Stromal cell of bone marrow (primary cell): ENCODE measurements around the gene PALD1.

ENCODE experiments used
- DNase-seq: peaks from one replicate; pipeline ENCODE4 v3.0.0-alpha.2; 2012; ENCODE audit warnings: low read depth

Gene PALD1

DNA sequence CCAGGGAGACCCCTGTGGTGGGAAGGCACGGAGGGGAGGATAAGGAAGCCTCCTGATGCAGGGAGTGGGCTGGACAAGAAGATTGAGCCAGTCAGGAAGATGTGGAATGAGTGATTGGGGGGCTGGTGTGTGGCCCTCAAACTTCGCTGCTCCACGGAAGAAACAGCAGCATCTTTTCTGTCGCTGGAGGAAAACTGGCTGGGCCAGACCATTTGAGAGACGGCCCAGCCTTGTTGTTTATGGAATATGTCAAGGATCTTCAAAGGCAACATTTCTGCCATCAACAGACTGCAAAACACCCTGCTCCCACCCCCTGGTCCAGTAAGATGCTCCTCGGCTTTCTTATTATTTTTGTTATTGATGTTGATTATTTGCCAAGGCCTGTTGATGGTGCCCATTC is 29.4 kb downstream of the PALD1 start:
- no peak for DNase-seq

DNA sequence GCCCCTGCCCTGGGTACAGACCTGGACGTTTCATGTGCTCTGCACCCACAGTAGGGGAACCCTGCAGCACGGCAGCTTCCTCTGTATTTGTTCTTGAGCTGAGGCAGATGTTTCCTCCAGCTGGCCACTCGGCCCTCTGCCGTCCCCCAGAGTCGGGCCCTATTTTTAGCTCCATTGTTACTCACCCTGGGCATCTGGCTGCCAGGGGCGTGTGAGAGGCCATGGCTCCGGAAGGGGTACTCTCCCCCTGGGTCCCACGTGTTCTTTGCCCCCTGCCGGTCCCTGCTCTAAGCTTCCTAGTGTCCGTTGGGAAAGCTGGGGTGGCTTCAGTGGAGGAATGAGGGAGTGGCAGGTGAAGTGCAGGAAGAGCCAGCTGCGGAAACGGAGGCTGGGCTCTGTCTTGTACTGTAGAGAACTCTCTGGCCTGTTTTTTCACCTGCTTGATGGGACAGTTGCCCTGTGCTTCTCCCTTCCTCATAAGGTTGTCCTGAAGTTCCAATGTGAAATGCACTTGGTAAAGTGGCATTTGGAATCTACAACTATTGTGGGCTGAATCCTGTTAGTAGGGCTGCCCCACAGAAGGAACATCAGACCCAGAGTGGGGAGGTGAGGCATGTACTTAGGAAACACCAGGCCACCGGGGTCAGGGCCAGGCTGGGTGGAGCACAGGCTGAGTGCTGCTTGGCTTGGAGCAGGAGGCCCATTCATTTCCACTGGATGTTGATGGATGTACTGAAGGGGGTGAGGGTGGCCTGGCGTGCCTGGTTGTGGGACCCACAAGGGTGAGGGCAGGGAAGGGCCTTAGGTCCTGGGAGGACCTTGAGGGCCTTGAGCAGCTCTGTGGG is 30.6 kb downstream of the PALD1 start:
- no peak for DNase-seq

DNA sequence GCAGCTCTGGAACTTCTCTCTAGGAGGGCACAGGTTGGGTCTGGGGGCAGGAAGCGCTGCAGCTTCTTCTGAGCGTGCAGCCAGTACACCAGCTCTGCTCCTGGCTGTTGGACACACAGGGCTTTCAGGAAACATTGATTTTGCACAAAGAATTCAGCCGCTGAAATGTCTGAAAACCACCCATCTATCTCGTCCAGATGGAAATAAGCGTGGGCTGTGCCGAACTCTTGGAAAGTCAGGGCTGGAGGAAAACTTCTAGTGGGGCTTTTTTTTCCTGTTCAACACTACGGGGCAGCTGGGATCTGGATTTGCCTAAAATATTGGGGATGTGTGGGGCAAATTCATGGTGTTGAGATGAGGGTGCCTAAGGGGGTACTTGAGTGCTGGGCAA is 31.2 kb downstream of the PALD1 start:
- no peak for DNase-seq

DNA sequence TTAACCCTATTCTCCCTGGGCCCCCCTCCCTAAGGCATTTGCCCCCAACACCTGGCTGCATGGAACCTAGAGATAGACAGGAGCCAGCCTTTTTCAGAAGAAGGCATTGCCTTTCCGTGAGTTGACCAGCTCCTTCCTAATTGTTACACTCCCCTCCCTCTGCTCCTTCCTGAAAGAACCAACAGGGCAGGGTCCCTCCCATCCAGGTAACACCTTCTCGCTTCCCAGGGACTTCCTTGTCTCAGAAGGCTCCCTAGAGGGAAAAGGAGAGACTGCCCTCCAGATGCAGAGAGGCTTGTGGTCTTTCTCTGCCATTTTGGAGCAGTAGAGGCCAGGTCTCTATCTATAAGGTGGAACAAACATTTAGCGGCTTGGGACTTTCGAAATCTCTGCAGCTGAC is 31.9 kb downstream of the PALD1 start:
- no peak for DNase-seq

DNA sequence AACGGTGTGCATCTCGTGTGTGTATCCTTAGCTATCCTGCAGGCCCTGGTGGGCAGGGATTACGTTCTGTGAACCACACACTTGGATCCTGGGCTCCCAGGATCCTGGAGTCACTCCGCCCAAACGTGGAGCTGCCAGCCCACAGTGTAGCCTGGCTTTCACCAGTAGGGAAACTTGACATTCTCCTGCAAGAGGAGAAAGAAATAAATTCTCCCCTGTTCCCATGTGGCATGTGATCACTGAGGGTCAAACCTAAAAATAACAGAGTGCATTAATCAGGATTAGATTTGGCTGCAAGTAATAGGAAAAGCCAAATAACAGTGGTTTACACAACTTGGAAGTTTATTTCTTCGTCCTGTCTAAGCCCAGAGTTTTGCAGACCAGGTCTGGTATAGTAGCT is 32.3 kb downstream of the PALD1 start:
- no peak for DNase-seq

DNA sequence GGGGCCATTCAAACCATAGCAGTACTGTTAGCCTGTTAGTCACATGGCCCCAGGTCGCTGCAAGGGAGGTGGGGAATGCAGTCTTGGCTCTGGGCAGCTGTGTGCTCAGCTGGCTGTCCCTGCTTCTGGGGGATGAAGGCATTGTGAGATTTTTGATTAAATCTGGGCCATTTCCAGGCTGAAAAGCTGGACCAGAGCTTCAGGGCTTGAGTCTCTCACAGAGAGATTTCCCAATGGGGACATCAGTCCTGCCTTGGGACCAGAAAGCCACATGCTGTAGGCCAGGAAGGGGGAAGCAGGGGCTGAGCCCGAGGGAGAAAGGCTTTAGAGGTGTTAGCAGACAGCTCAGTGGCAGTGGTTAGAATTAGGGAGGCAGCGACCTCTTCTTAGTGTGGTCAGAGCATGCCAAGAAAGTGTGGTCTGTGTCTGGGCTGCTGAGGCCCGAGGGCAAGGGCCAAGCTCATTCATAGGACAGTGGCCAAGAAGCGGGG is 33.6 kb downstream of the PALD1 start:
- no peak for DNase-seq

DNA sequence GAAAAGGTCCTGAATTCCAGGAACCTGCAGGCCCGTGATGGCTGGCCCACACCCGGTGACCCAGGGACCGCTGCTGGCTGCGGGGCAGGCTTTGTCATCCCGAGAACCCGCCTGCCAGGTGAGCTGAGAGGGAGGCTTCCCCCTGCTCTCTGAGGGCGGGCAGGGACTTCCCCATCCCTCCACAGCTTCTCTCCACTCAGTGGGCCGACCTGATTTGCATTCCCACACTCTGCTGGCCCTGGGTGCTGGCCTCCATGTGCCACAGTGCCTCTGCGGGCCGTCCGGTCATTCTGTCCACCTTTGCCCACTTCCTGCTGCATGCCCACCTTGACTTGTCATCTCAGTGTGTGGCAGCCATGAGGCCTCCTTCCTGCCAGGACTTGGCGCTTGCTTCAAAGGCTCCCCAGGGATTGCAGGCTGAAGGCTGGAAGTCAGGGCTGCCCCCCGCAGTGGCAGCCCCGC is 35.3 kb downstream of the PALD1 start:
- DNase-seq = no peak

DNA sequence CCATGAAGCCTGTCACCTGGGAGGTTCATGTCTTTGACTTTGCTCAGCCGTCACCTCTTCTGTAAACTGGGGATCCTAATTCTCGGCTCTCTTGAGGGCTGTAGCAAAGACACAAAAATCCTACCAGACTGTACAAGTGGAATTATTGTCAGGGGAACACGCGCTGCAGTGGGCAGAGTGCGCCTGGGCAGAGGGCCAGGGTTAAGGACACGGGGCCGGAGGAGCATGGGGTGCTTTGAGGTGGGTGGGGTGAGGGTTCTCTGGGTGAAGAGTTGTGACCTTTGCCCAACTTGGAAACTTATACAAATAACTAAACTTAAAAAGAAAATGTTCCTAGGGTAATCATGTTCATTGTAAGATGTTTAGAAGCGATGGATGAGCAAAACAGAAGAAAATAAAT is 36.0 kb downstream of the PALD1 start:
- DNase-seq = no peak

DNA sequence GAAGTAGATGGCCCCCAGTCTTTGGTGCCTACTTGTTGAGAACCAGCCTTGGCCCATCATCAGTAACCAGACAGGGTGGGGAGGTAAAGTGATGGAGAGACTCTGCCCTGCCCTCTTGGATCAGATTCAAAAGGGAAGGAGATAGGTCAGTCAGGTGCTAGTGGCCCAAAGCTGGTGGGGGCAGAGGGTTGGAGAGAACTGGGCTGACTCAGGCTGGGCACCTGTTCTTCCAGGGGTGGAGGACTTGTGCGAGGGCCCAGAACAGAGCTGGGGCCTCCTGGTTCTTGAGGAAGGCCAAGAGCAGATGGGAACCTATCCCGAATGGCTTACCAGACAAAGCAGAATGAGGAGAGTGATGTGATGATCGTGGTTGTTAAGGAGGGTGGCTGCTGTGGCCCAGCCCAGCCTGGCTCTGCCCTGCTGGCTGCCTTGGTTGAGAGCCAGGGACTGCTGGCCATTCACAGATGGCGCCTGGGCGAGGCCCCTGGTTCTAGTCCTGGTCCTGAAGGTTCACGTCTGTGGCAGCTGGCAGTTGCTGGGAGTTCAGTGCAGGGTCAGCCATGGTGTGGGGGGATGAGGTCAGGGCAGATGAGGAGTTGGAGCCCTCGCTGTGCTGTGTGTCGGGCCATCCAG is 36.6 kb downstream of the PALD1 start:
- no peak for DNase-seq

DNA sequence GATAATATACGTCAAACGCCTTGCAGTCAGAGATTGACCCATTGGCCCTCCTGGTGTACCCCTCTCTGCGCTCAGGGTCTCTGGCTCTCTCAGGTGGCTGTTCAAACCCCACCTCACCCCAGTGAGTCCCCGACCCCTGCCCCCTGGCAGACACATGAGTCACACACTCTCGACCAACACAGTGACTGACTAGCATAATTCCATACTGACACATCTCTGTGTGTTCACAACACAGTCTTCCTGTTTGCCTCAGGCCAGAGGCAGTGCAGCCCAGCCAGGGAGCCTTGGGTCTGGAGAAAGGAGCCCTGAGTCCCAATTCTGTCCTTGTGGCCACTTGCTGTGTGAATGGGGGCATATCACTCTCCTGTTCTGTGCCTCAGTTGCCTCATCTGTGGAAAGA is 40.1 kb downstream of the PALD1 start:
- peak; percentile 12 for DNase-seq

DNA sequence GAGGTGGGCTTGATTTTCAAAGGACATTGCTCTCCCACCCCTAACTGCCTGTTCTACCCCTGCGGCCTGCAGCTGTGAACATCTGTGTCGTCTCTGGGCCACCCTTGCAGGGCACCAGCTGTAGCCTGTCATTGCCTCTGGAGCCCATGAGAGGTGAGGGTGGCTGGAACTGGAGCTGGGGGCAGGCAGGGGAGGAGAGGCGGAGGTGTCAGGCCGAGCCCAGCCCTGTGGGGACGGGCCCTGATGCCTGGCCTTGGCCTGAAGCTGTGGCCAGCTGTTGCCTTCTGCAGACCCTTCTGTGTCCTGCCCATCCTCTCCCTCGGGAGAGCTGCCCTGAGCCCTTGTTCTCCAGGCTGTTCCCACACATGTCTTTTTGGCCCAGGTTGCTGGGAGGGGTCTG is 44.5 kb downstream of the PALD1 start:
- DNase-seq = no peak

DNA sequence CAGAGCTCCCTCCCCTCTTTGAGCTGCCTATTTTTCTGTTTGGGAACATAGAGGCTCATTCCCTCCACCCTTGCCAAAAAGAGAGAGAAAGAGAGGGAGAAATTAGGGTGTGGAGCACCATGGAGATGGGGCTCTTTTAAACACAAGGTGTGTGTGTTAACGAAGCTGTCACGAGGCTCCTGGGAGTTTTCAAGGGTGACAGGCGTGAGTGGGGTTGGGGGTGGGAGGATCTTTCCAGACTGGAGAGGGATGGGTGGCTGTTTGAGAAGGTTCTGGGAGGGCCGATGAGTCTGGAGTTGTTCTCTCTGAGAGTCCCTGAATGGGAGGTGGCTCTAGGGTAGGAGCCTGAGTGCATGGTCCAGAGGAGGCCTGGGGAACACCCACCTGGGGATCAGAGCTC is 45.0 kb downstream of the PALD1 start:
- DNase-seq = no peak

DNA sequence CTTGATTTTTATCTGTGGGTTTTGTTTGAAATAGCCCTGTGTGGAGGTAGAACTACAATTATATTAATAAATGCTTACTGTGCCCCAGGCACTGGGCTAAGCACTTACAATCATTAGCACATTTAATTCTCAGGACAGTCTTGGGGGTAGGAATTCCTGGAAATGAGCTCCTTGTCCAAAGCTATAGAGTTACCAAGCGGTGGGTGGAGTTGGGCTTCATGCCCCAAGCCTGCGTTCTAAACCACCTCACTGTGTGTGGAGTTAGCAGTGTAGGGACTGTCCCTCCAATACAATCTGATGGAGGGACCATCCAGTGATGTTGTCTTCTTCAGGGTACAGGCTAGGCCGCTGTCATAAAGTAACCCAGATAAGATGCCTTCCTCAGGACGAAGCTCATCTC is 49.7 kb downstream of the PALD1 start:
- no peak for DNase-seq

DNA sequence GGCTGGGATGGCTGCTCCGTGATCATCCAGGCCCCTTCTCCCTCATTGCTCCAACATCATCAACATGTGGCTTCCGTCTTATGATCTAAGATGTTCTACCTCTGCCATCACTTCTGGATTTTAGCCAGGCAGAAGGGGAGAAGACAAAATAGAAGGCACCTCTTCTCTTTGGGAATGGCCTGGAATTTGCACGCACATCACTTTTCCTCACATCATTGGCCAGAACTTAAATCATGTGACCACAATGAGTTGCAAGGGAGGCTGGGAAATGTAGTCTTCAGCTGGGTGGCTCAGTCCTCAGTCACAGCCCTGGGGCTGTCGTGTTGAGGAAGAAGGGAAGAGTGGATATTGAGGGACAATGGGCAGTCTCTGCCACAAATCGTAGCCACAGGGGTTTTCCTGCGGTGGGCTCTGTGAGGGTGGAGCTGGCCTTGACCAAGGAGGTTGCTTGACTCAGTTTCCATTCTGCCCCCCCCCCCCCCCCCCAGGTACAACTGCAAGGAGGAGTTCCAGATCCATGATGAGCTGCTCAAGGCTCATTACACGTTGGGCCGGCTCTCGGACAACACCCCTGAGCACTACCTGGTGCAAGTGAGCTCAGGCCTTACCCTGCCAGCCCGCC is 50.3 kb downstream of the PALD1 start:
- peak; percentile 10 for DNase-seq

DNA sequence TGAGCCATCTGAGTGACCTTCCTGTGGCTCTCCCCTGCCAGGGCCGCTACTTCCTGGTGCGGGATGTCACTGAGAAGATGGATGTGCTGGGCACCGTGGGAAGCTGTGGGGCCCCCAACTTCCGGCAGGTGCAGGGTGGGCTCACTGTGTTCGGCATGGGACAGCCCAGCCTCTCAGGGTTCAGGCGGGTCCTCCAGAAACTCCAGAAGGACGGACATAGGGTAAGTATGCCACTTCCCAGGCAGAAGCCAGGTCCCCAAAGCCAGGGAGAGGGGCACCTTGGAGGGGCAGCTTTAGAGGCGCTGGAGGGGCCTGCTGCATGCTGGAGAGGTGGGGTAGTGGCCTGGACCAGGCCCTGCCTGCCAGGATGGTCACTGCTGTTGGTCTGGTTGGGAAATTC is 51.3 kb downstream of the PALD1 start:
- no peak for DNase-seq

DNA sequence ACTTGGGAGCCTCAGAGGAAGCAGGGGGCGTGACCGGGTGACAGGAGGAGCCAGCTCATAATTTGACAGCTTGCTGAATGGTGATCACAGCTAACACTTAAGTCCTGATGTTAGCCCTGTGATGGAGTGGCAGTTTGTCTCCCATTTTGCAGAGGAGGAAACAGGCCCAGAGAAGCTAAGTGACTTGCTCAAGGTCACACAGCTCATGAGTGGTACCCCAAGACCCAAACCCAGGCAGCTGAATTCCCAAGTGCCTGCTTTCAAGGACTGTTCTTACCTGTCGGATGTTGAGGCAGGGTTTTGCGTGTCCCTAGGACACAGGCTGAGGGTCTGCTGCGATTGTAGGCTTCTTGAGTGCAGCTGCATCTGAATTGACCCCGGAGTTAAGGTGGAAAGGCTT is 51.7 kb downstream of the PALD1 start:
- no peak for DNase-seq

DNA sequence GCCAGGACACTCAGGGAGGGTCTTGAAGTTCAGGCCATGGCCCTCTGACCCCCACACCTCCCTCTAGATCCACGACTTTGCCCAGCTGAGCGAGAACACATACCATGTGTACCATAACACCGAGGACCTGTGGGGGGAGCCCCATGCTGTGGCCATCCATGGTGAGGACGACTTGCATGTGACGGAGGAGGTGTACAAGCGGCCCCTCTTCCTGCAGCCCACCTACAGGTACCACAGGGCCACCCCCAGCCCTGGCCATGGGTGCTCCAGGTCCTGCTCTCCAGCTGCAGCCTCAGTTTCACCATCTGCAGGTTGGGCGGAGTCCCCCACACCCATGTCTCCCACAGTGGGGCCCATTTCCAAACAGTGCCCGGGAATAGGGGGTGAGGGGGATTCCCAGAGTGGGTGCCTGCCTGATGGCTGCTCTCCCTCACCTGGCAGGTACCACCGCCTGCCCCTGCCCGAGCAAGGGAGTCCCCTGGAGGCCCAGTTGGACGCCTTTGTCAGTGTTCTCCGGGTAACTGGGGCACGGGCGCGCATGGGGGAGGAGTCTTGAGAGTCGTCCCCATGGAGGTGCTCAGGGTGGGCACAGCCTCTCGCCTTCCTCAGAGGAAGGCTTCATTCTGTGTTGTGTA is 54.1 kb downstream of the PALD1 start:
- no peak for DNase-seq

DNA sequence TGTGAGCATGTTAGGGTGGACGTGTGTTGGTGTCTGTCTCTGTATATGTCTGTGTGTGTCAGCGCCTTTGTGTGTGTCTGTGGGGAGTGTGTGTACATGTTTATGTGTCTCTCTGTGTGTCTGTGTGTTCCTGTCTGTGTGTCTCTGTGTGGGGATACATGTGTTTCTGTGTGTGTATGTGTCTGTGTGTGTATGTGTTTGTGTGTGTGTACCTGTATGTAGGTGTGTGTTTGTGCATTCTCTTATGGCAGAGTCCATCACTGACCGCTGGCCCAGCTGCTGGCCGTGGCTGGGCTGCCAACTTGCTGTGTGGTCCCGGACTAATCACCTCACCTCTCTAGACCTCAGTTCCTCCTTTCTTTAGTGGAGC is 54.6 kb downstream of the PALD1 start:
- no peak for DNase-seq

DNA sequence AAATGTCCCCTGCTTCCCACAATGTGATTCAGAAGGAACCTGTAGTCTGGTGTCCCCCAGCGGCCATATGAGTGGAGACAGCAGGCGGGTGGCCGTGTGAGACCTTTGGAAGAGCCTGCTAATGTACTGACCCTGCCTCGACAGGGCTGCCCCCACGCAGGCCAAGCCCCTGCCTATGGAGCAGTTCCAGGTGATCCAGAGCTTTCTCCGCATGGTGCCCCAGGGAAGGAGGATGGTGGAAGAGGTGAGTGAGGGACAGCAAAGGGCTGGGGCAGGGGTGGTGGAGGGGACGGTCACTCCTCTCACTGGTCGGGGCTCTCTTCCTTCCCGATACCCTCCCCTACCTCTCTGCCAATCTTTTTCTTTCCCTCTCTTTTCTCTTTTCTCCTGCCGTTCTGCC is 55.7 kb downstream of the PALD1 start:
- no peak for DNase-seq

DNA sequence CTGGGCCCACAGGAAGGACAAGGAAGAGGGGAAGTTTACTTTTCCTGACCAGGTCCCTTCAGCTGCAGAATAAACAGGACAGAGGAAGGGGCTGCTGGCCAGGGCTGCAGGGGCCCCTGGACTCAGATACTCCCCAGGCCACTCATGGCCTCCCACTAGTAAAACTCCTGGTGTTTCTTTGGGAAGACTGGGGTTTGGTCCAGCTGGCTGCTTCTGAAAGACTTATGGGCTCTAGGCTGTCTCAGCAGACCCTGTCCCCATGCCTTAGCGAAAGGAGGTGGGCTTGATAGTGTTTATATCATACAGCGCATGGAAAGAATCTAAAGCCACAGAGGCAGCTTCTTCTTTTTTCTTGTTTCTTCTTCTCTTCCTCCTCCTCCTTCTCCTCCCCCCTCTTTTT is 56.4 kb downstream of the PALD1 start:
- DNase-seq = no peak

DNA sequence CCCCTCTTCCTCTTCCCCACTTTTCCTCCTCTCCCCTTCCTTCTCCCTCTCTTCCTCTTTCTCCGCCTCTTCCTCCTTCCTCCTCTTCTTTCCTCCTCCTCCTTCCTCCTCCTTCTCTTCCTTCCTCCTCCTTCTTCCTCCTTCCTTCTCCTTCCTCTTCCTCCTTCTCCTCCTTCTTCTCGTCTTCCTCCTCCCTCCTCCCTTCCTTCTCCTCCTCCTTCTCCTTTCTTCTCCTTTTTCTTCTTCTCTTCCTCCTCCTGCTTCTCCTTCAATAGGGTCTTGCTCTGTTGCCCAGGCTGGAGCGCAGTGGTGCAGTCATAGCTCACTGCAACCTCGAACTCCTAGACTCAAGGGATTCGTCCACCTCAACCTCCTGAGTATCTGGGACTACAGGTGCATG is 56.9 kb downstream of the PALD1 start:
- DNase-seq = no peak

DNA sequence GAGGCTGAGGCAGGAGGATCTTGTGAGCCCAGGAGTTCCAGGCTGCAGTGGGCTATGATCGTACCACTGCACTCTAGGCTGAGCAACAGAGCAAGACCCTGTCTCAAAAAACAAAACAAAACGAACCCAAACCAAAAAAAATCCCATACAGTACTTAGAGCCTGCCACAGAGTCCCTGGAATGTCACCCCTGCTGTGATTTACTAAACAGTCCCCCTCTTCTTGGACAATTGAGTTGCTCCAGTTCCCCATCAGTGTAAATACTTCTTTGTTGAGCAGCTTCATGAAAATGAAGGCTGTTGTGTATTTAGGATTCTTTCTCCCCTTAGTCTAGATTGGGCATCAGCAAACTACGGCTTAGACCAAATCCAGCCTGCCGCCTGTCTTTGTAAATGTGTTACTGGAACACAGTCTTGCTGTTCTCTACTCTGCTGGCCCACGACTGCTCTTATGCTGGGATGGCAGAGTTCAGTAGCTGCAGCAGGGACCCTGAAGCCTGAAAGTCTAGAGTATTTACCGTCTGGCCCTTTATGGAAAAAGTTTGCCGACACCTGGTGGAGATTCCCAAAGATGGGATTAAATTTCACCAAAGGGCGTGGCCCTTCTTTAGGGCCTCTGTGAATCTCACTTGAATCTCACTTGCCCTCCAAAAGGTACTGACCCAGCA is 57.8 kb downstream of the PALD1 start:
- no peak for DNase-seq
